Activated CD8-positive, alpha-beta memory T cell treated with anti-CD3 and anti-CD28 coated beads for 36 hours (primary cell): ENCODE data around the gene NCKAP5L. TPM values are rescaled to one million over a fixed set of nuclear protein-coding genes. Genes with fewer than 3 reads are reported as not detected.
"Not testable (repeated sequence)": the region's sequence is repeated elsewhere in the genome, so short reads cannot be mapped to it uniquely, and the experiment has no call there.

Experiments used
- CTCF ChIA-PET: fragments of 350-600 bp; sonication (Branson Sonifier 250); formaldehyde crosslinking; loops from one replicate; lab custom pipeline; 2021; ENCODE audit warnings: antibody characterized with exemption; lab: Charles Lee
- POLR2A ChIA-PET: fragments of 350-600 bp; sonication (Branson Sonifier 250); formaldehyde crosslinking; loops from one replicate; lab custom pipeline; 2021; ENCODE audit warnings: antibody characterized with exemption; lab: Charles Lee
- total RNA-seq, 2 experiments: library from RNA; stranded (reverse); gene quantifications; one replicate each; pipeline ENCODE4 v1.2.3, GENCODE V29; 2021

Gene NCKAP5L
- total RNA-seq, 2 experiments from 2014 or later = 5.3 to 5.4 TPM

GRCh38 chr12:49866859-49867569 is 38.8 kb upstream of the NCKAP5L start:
- ChIA-PET POLR2A (no interaction called here), CTCF (interaction anchor here (0.9 to 2.5 kb wide), 9 partner anchors 13 to 189 kb away, joined by 3 to 11 read pairs (median 5); partner anchors contain the start of gene BCDIN3D)

GRCh38 chr12:49865782-49866135 is 37.5 kb upstream of the NCKAP5L start:
- ChIA-PET CTCF (interaction anchor here (0.6 to 2.5 kb wide), 3 partner anchors 50 to 124 kb away, joined by 4 to 11 read pairs (median 4); partner anchors contain the start of gene TMBIM6), POLR2A (no interaction called here)

GRCh38 chr12:49865109-49865781 is 37.0 kb upstream of the NCKAP5L start:
- CTCF ChIA-PET = interaction anchor here (0.6 to 1.7 kb wide), 2 partner anchors 51 to 124 kb away, joined by 4 read pairs; partner anchors contain the start of gene TMBIM6
- POLR2A ChIA-PET = no interaction called here

- POLR2A ChIA-PET = no interaction called here
Observed at GRCh38 chr12:49864798-49865090, 36.5 kb upstream of the NCKAP5L start.

GRCh38 chr12:49863946-49864797 is 36.0 kb upstream of the NCKAP5L start:
- ChIA-PET CTCF (no interaction called here), POLR2A (no interaction called here)

More at GRCh38 chr12:49864798-49865090, 36.5 kb upstream of the NCKAP5L start:
- CTCF ChIA-PET = interaction anchor here (1.7 kb wide), 1 partner anchor 123 kb away, joined by 4 read pairs; the partner anchor contains the start of gene TMBIM6

- POLR2A ChIA-PET, CTCF ChIA-PET: not testable (repeated sequence)
Observed at GRCh38 chr12:49860921-49861320, 32.7 kb upstream of the NCKAP5L start.

GRCh38 chr12:49855890-49856289 is 27.7 kb upstream of the NCKAP5L start:
- CTCF ChIA-PET = interaction anchor here (0.7 kb wide), 1 partner anchor 52 kb away, joined by 3 read pairs; no protein-coding TSS in a partner anchor
- POLR2A ChIA-PET = not testable (repeated sequence)

GRCh38 chr12:49854976-49855375 is 26.8 kb upstream of the NCKAP5L start:
- CTCF ChIA-PET = interaction anchor here (1.2 kb wide), 1 partner anchor 12 kb away, joined by 4 read pairs; no protein-coding TSS in a partner anchor
- POLR2A ChIA-PET = no interaction called here

- CTCF ChIA-PET = no interaction called here
- POLR2A ChIA-PET = no interaction called here
Observed at GRCh38 chr12:49853671-49854070, 25.5 kb upstream of the NCKAP5L start.

- ChIA-PET POLR2A (no interaction called here), CTCF (interaction anchor here (1.8 kb wide), 1 partner anchor 70 kb away, joined by 7 read pairs; no protein-coding TSS in a partner anchor)
Observed at GRCh38 chr12:49847161-49847560, 18.9 kb upstream of the NCKAP5L start.

- CTCF ChIA-PET = interaction anchor here (0.7 to 1.8 kb wide), 4 partner anchors 69 to 718 kb away, joined by 3 to 7 read pairs (median 4); no protein-coding TSS in a partner anchor
- POLR2A ChIA-PET = no interaction called here
Observed at GRCh38 chr12:49846032-49846431, 17.8 kb upstream of the NCKAP5L start.

GRCh38 chr12:49843876-49844437 is 15.7 kb upstream of the NCKAP5L start:
- POLR2A ChIA-PET = interaction anchor here (1.5 kb wide), 1 partner anchor 103 kb away, joined by 7 read pairs; the partner anchor contains the start of gene TMBIM6
- CTCF ChIA-PET = interaction anchor here (1.4 kb wide), 2 partner anchors 23 to 103 kb away, joined by 4 to 5 read pairs; partner anchors contain the start of gene TMBIM6

- ChIA-PET POLR2A (interaction anchor here (1.0 to 1.5 kb wide), 3 partner anchors 14 to 241 kb away, joined by 3 to 7 read pairs (median 6); partner anchors contain the start of gene TMBIM6), CTCF (interaction anchor here (0.7 to 1.7 kb wide), 4 partner anchors 24 to 123 kb away, joined by 3 to 5 read pairs (median 4); partner anchors contain the start of gene TMBIM6)
Observed at GRCh38 chr12:49843411-49843810, 15.2 kb upstream of the NCKAP5L start.

GRCh38 chr12:49842519-49843352 is 14.5 kb upstream of the NCKAP5L start, which contains the start of gene BCDIN3D:
Gene BCDIN3D (minus strand): TSS chr12:49843106. CDS start chr12:49843087, 19 bp downstream.
- CTCF ChIA-PET = interaction anchor here (0.7 to 1.7 kb wide), 4 partner anchors 24 to 124 kb away, joined by 3 to 5 read pairs (median 4); partner anchors contain the start of gene TMBIM6
- POLR2A ChIA-PET = interaction anchor here (1.0 to 1.5 kb wide), 3 partner anchors 14 to 242 kb away, joined by 3 to 7 read pairs (median 6); partner anchors contain the start of gene TMBIM6

GRCh38 chr12:49838973-49839633 is 10.9 kb upstream of the NCKAP5L start:
- ChIA-PET POLR2A (interaction anchor here (1.2 kb wide), 1 partner anchor 98 kb away, joined by 5 read pairs; no protein-coding TSS in a partner anchor), CTCF (interaction anchor here (0.7 to 4.0 kb wide), 9 partner anchors 11 to 497 kb away, joined by 3 to 17 read pairs (median 4); partner anchors contain the start of genes NCKAP5L and TMBIM6)

GRCh38 chr12:49832836-49833421 is 4.7 kb upstream of the NCKAP5L start:
- CTCF ChIA-PET = no interaction called here
- POLR2A ChIA-PET = no interaction called here
